K562 (cell line): ENCODE measurements around the gene SENP3. TPM values are rescaled to one million over a fixed set of nuclear protein-coding genes. Genes with fewer than 3 reads are reported as not detected.
A peak's percentile ranks its signal among the peaks of the same experiment; 100 is the strongest.

Source experiments
- ETS2 ChIP-seq: IDR thresholded peaks from 2 replicates; pipeline ENCODE4 v1.6.1; 2016; ENCODE audit warnings: borderline replicate concordance, missing genetic modification characterization, mild to moderate bottlenecking, moderate library complexity, missing compliant biosample characterization; ENCODE audit not compliant: poor library complexity, severe bottlenecking
- FOXO4 ChIP-seq: fragments of 450-650 bp; formaldehyde crosslinking; IDR thresholded peaks from 2 replicates; pipeline ENCODE4 v1.4.0; 2020; ENCODE audit warnings: mild to moderate bottlenecking, moderate library complexity
- GMEB1 ChIP-seq: fragments of 250-450 bp; sonication (Bioruptor Pico); IDR thresholded peaks from 2 replicates; pipeline ENCODE4 v1.4.0; 2020; ENCODE audit warnings: mild to moderate bottlenecking
- HNRNPK ChIP-seq: fragments of 200-400 bp; formaldehyde crosslinking; IDR thresholded peaks from one replicate; pipeline ENCODE4 v1.6.1; 2018; ENCODE audit warnings: mild to moderate bottlenecking, low read depth, low read length; ENCODE audit not compliant: poor library complexity, severe bottlenecking
- KLF6 ChIP-seq: fragments of 250-450 bp; sonication (Bioruptor Pico); IDR thresholded peaks from 2 replicates; pipeline ENCODE4 v1.4.0; 2020; ENCODE audit warnings: mild to moderate bottlenecking, moderate library complexity, borderline replicate concordance
- MYNN ChIP-seq, 2 experiments: sonication (generic); formaldehyde crosslinking in 1 of 2; IDR thresholded peaks; 2 replicates each; pipeline versions ENCODE4 v1.5.0 to v1.6.1; 2016 to 2020; ENCODE audit warnings: antibody characterized with exemption in 1 of 2, missing genetic modification reagents in 1 of 2
- POLR2G ChIP-seq: fragments of 200-400 bp; formaldehyde crosslinking; IDR thresholded peaks from 2 replicates; pipeline ENCODE4 v1.6.1; 2017; ENCODE audit warnings: low read depth, mild to moderate bottlenecking, antibody characterized with exemption, low read length, moderate library complexity
- SMAD4 ChIP-seq: fragments of 250-450 bp; sonication (Bioruptor Pico); conservative IDR thresholded peaks from 2 replicates; pipeline ENCODE4 v1.8.0; 2021; ENCODE audit warnings: inconsistent platforms, mild to moderate bottlenecking, moderate library complexity
- STAT6 ChIP-seq: sonication (generic); formaldehyde crosslinking; IDR thresholded peaks from 2 replicates; pipeline ENCODE4 v1.8.1; 2023; ENCODE audit warnings: mild to moderate bottlenecking, missing genetic modification reagents
- TAF9B ChIP-seq: fragments of 450-650 bp; IDR thresholded peaks from 2 replicates; pipeline ENCODE4 v1.6.1; 2018; ENCODE audit warnings: mild to moderate bottlenecking; ENCODE audit not compliant: partially characterized antibody
- ZBTB11 ChIP-seq, 3 experiments: fragments of 200-800 bp in 1 of 3; fragments of 250-450 bp in 1 of 3; fragments of 450-650 bp in 1 of 3; sonication (Bioruptor Pico) in 1 of 3; sonication (Bioruptor generic) in 1 of 3; formaldehyde crosslinking in 1 of 3; IDR thresholded peaks; 2 replicates each; pipeline versions ENCODE4 v1.6.1 to v1.8.0; 2016 to 2022; ENCODE audit warnings: mild to moderate bottlenecking in 2 of 3, missing genetic modification characterization in 2 of 3, missing compliant biosample characterization in 1 of 3, moderate library complexity in 1 of 3
- ZBTB34 ChIP-seq: fragments of 250-450 bp; sonication (Bioruptor Pico); IDR thresholded peaks from 2 replicates; pipeline ENCODE4 v1.8.0; 2021; ENCODE audit warnings: mild to moderate bottlenecking, moderate library complexity
- ZKSCAN1 ChIP-seq: fragments of 150-350 bp; IDR thresholded peaks from 2 replicates; pipeline ENCODE4 v1.6.1; 2016; ENCODE audit warnings: low read depth, low read length
- ZNF511 ChIP-seq: sonication (generic); formaldehyde crosslinking; IDR thresholded peaks from 2 replicates; pipeline ENCODE4 v1.8.0; 2022; ENCODE audit warnings: mild to moderate bottlenecking, missing genetic modification reagents
- polyA plus RNA-seq, 8 experiments: library from polyadenylated mRNA; depleted of rRNA in 4 of 8; stranded (reverse) in 5 of 8; unstranded in 3 of 8; fragments of >200 nt; fragmentation: Nextera tagmentation in 2 of 8; fragmentation: Illumina TruSeq in 1 of 8; extraction: Ambion mirVana in 2 of 8; extraction: Trizol in 1 of 8; gene quantifications; 2 replicates each; pipeline versions ENCODE4 v1.2.1 to v1.2.3, GENCODE V29; 2011 to 2014; ENCODE audit warnings: inconsistent platforms in 1 of 8, missing spikeins in 1 of 8
- total RNA-seq, 7 experiments: library from RNA; depleted of rRNA in 6 of 7; stranded (reverse); fragments of >200 nt in 6 of 7; fragmentation: Illumina TruSeq in 2 of 7; extraction: Trizol in 2 of 7; gene quantifications; 2 replicates each; pipeline versions ENCODE4 v1.2.1 to v1.2.3, GENCODE V29; 2011 to 2021; ENCODE audit warnings: low replicate concordance in 1 of 7

Gene SENP3
- total and polyA plus RNA-seq, 9 of the 15 experiments (the other 6 are each of a cell fraction or from before 2014, with no cell fraction given), result 0.63 to 102 (median 78.8) TPM

- TF ChIP-seq GMEB1, result peak; percentile 74
- TF ChIP-seq ZBTB11 (CRISPR knock-in tag; IDR thresholded peaks at IDR 0.05), result no peak
- TF ChIP-seq ZKSCAN1, result no peak
- no peak; the same call in none of the 2 replicates for TF ChIP-seq ZNF511
- TF ChIP-seq STAT6 (CRISPR knock-in tag), result no peak
- no peak for TF ChIP-seq TAF9B
- TF ChIP-seq SMAD4 (CRISPR knock-in tag), result no peak
- TF ChIP-seq POLR2G, result peak; percentile 87
- no peak for TF ChIP-seq ZBTB34 (CRISPR knock-in tag)
- no peak for TF ChIP-seq KLF6
- TF ChIP-seq FOXO4 (CRISPR knock-in tag), result no peak
- peak; percentile 55 for TF ChIP-seq HNRNPK
- no peak for TF ChIP-seq ETS2
- TF ChIP-seq MYNN (IDR thresholded peaks at IDR 0.05), result no peak
- no peak for TF ChIP-seq MYNN (CRISPR knock-in tag; IDR thresholded peaks at IDR 0.05)
Observed at GRCh38 chr17:7561589-7562207, at the start of gene SENP3 (continued).
